ENCODE results near the gene GRHL1.

GRHL1 gene

DNA sequence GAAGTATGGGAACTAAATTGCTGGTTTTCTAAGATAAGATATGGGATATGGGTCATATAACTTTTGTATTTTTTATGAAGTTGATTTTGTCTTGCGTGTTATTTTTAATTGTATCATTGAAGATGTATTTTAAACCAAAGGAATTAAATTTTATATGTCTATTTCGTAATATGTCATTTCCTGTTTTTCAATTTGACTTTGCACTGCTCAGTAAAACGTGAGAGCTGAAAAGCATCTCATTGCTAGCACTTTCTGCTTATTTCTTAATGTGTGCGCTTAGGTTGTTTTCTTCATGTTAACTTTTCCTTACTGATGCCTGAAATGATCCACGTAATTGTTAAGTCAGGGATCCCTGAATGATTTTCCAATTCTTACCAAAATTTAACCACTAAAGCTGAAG lies 50.6 kb downstream of the GRHL1 start:
- no peak overlapping the region for H3K4me3 ChIP-seq (ENCODE audit: low read length in 2 of 2)
- no peak overlapping the region for H3K9ac ChIP-seq (ENCODE audit: low read depth in 1 of 2, low read length in 2 of 2)
- H3K27ac ChIP-seq (ENCODE audit: low read depth in 2 of 2, low read length in 2 of 2) = no peak overlapping the region
- peaks cover 0 to 3% of the 10 kb centered on the region in 2 donors for H3K4me1 ChIP-seq (ENCODE audit: control insufficient read depth in 2 of 2, insufficient read depth in 2 of 2, low read length in 2 of 2)
- H3K9me3 ChIP-seq (ENCODE audit: control insufficient read depth in 2 of 2, low read length in 2 of 2) = no peaks in the 10 kb centered on the region
- no peaks in the 10 kb centered on the region for H3K27me3 ChIP-seq (ENCODE audit: control insufficient read depth in 2 of 2, insufficient read depth in 2 of 2, low read length in 2 of 2)
- no peaks in the 10 kb centered on the region for H3K36me3 ChIP-seq (ENCODE audit: control insufficient read depth in 2 of 2, insufficient read depth in 2 of 2, low read length in 2 of 2)

DNA sequence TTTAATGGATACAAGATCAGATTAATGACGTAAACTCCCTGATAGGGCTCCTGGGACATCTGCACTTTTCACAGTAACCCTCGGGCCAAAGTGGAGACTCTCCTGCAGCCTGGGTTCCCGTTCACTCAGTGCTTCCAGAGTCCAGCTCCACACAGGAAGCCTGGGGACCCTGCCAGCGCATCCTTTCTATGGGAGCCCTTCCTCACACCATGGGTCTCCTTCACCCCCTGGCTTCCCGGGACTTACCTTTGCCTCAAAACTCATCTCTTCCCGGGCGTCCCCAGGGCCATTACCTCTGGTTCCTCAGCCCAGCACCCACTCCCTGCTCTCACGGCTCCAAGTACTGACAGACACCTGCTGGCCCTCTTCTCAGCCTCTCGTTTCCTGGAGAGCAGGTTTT lies 51.2 kb downstream of the GRHL1 start:
- Histone ChIP-seq H3K36me3 (ENCODE audit: control insufficient read depth in 2 of 2, insufficient read depth in 2 of 2, low read length in 2 of 2) (no peaks in the 10 kb centered on the region), H3K4me3 (ENCODE audit: low read length in 2 of 2) (no peak overlapping the region), H3K9me3 (ENCODE audit: control insufficient read depth in 2 of 2, low read length in 2 of 2) (no peaks in the 10 kb centered on the region), H3K27me3 (ENCODE audit: control insufficient read depth in 2 of 2, insufficient read depth in 2 of 2, low read length in 2 of 2) (no peaks in the 10 kb centered on the region), H3K4me1 (ENCODE audit: control insufficient read depth in 2 of 2, insufficient read depth in 2 of 2, low read length in 2 of 2) (peaks cover 0 to 3% of the 10 kb centered on the region in 2 donors), H3K27ac (ENCODE audit: low read depth in 2 of 2, low read length in 2 of 2) (no peak overlapping the region), H3K9ac (ENCODE audit: low read depth in 1 of 2, low read length in 2 of 2) (no peak overlapping the region)

DNA sequence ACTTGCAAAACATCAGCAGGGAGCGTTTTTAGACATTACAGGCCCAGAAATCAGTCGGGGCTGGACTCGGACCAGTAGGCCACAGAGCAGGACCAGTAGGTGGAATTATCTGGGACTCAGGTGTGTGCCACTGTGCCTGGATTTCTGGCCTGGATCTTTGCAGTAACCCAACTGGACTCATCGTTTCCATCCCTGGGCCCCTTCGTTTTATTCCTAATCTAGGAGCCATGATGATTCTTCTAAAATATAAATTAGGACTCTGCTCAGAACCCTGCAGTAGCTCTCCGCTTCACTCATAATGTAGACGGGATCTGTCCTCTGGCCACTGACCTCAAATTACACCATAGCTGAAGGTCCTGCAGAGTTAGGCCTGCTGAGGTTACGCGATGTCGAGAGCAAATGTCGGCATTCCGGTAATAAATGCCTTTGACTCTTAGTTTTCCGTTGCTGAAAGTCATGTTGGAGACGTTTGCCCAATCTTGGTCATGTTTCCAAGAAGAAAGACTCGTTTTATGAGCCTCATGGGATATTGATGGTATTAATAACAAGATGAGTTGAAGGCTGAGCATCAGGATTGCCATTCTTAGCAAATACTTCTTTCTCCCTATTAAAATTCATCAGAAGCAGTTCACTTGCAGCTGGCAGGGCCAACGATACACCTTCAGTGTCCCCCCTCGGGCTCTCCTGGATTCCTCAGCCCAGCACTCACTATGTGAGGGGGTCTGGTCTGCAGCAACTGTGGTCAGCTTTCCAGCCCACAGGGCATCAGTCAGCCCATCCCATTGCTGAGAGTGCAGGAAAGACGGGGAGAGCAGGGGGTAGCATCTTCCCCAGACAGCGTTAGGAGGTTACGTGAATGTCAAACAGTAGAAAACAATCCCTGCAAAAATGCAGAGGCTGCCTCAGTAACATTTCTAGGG lies 52.0 kb downstream of the GRHL1 start:
- no peaks in the 10 kb centered on the region for H3K9me3 ChIP-seq (ENCODE audit: control insufficient read depth in 2 of 2, low read length in 2 of 2)

DNA sequence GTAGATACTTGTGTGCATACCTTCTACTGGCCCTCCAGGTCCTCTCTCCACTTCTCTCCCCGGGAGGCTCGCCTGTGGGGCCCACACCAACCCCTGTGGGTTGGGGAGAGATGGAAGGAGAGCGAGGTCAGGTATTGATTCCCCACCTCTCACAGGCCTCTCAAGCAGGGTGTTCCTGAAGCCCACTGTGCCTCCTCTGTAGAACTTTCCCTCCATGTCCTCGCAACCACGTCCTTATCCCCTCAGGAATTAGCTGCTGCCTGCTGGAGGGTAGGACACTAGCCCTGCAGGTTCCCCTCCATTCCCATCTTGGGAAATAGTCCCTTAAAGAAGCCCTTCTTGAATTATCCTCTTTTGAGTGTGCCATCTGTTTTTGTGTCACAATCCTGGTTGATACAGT lies 52.9 kb downstream of the GRHL1 start:
- Histone ChIP-seq H3K4me3 (ENCODE audit: low read length in 2 of 2) (no peak overlapping the region), H3K9ac (ENCODE audit: low read depth in 1 of 2, low read length in 2 of 2) (no peak overlapping the region), H3K36me3 (ENCODE audit: control insufficient read depth in 2 of 2, insufficient read depth in 2 of 2, low read length in 2 of 2) (no peaks in the 10 kb centered on the region), H3K27ac (ENCODE audit: low read depth in 2 of 2, low read length in 2 of 2) (no peak overlapping the region), H3K9me3 (ENCODE audit: control insufficient read depth in 2 of 2, low read length in 2 of 2) (no peaks in the 10 kb centered on the region), H3K27me3 (ENCODE audit: control insufficient read depth in 2 of 2, insufficient read depth in 2 of 2, low read length in 2 of 2) (no peaks in the 10 kb centered on the region), H3K4me1 (ENCODE audit: control insufficient read depth in 2 of 2, insufficient read depth in 2 of 2, low read length in 2 of 2) (peaks cover 2 to 6% of the 10 kb centered on the region in 2 donors)

More for the DNA sequence above, 52.0 kb downstream of the GRHL1 start:
- H3K27ac ChIP-seq (ENCODE audit: low read depth in 2 of 2, low read length in 2 of 2) = no peak overlapping the region
- H3K9ac ChIP-seq (ENCODE audit: low read depth in 1 of 2, low read length in 2 of 2) = no peak overlapping the region
- H3K4me1 ChIP-seq (ENCODE audit: control insufficient read depth in 2 of 2, insufficient read depth in 2 of 2, low read length in 2 of 2) = peaks cover 2 to 3% of the 10 kb centered on the region in 2 donors
- H3K27me3 ChIP-seq (ENCODE audit: control insufficient read depth in 2 of 2, insufficient read depth in 2 of 2, low read length in 2 of 2) = no peaks in the 10 kb centered on the region
- H3K4me3 ChIP-seq (ENCODE audit: low read length in 2 of 2) = no peak overlapping the region
- H3K36me3 ChIP-seq (ENCODE audit: control insufficient read depth in 2 of 2, insufficient read depth in 2 of 2, low read length in 2 of 2) = no peaks in the 10 kb centered on the region

DNA sequence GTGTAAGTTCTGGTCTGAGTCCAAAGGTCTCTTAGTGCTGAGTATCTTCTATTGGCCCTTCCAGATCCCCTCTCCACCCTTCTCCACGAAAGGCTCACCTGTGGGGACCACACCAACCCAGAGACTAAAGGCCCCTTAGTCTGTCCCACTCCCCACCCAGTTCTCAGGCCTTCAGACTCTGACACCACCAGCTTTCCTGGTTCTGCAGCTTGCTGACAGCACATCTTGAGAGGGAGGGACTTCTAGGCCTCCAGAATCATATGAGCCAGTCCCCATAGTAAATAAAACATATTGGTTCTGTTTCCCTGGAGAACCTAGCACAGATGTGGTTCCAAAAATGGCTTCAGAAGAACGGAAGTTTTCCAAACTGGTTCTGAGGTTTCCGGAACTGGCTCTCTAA lies 53.3 kb downstream of the GRHL1 start:
- Histone ChIP-seq H3K27ac (ENCODE audit: low read depth in 2 of 2, low read length in 2 of 2) (no peak overlapping the region), H3K4me1 (ENCODE audit: control insufficient read depth in 2 of 2, insufficient read depth in 2 of 2, low read length in 2 of 2) (peaks cover 2 to 6% of the 10 kb centered on the region in 2 donors), H3K9ac (ENCODE audit: low read depth in 1 of 2, low read length in 2 of 2) (no peak overlapping the region)

GRCh38 chr2:10005461-10006235 lies 54.2 kb downstream of the GRHL1 start:
- H3K9ac ChIP-seq (ENCODE audit: low read depth in 1 of 2, low read length in 2 of 2) = no peak overlapping the region
- H3K4me3 ChIP-seq (ENCODE audit: low read length in 2 of 2) = no peak overlapping the region

More for the DNA sequence above, 53.3 kb downstream of the GRHL1 start:
- Histone ChIP-seq H3K36me3 (ENCODE audit: control insufficient read depth in 2 of 2, insufficient read depth in 2 of 2, low read length in 2 of 2) (no peaks in the 10 kb centered on the region), H3K4me3 (ENCODE audit: low read length in 2 of 2) (no peak overlapping the region), H3K27me3 (ENCODE audit: control insufficient read depth in 2 of 2, insufficient read depth in 2 of 2, low read length in 2 of 2) (no peaks in the 10 kb centered on the region), H3K9me3 (ENCODE audit: control insufficient read depth in 2 of 2, low read length in 2 of 2) (no peaks in the 10 kb centered on the region)

GRCh38 chr2:10006236-10007161 lies 55.0 kb downstream of the GRHL1 start:
- H3K27me3 ChIP-seq (ENCODE audit: control insufficient read depth in 2 of 2, insufficient read depth in 2 of 2, low read length in 2 of 2) = no peaks in the 10 kb centered on the region
- no peaks in the 10 kb centered on the region for H3K9me3 ChIP-seq (ENCODE audit: control insufficient read depth in 2 of 2, low read length in 2 of 2)
- no peak overlapping the region for H3K27ac ChIP-seq (ENCODE audit: low read depth in 2 of 2, low read length in 2 of 2)
- no peak overlapping the region for H3K4me3 ChIP-seq (ENCODE audit: low read length in 2 of 2)
- H3K9ac ChIP-seq (ENCODE audit: low read depth in 1 of 2, low read length in 2 of 2) = no peak overlapping the region
- H3K4me1 ChIP-seq (ENCODE audit: control insufficient read depth in 2 of 2, insufficient read depth in 2 of 2, low read length in 2 of 2) = peaks cover 2 to 6% of the 10 kb centered on the region in 2 donors
- H3K36me3 ChIP-seq (ENCODE audit: control insufficient read depth in 2 of 2, insufficient read depth in 2 of 2, low read length in 2 of 2) = no peaks in the 10 kb centered on the region

More at GRCh38 chr2:10005461-10006235, 54.2 kb downstream of the GRHL1 start:
- Histone ChIP-seq H3K36me3 (ENCODE audit: control insufficient read depth in 2 of 2, insufficient read depth in 2 of 2, low read length in 2 of 2) (no peaks in the 10 kb centered on the region), H3K27me3 (ENCODE audit: control insufficient read depth in 2 of 2, insufficient read depth in 2 of 2, low read length in 2 of 2) (no peaks in the 10 kb centered on the region), H3K27ac (ENCODE audit: low read depth in 2 of 2, low read length in 2 of 2) (no peak overlapping the region), H3K4me1 (ENCODE audit: control insufficient read depth in 2 of 2, insufficient read depth in 2 of 2, low read length in 2 of 2) (peaks cover 2 to 6% of the 10 kb centered on the region in 2 donors), H3K9me3 (ENCODE audit: control insufficient read depth in 2 of 2, low read length in 2 of 2) (no peaks in the 10 kb centered on the region)

DNA sequence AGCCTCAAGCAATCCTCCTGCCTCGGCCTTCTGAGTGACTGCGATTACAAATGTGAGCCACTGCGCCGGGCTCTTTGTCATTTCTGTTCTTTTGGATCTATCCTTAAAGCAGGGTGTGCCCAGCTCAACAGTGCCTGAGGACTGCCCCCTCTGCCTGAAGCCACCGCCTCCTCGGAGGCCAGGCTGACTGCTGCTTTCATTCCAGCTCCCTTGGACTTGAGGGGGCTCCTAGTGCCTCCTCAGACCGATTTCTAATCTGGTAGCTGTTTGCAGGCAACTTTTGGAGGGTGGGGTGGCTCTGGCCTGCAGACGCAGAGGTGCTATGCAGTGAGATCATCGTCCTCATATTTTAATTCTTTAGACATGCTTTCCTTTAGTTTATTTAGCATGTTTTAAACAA lies 55.9 kb downstream of the GRHL1 start:
- Histone ChIP-seq H3K27me3 (ENCODE audit: control insufficient read depth in 2 of 2, insufficient read depth in 2 of 2, low read length in 2 of 2) (no peaks in the 10 kb centered on the region), H3K9me3 (ENCODE audit: control insufficient read depth in 2 of 2, low read length in 2 of 2) (no peaks in the 10 kb centered on the region), H3K36me3 (ENCODE audit: control insufficient read depth in 2 of 2, insufficient read depth in 2 of 2, low read length in 2 of 2) (no peaks in the 10 kb centered on the region), H3K9ac (ENCODE audit: low read depth in 1 of 2, low read length in 2 of 2) (no peak overlapping the region), H3K4me3 (ENCODE audit: low read length in 2 of 2) (no peak overlapping the region), H3K4me1 (ENCODE audit: control insufficient read depth in 2 of 2, insufficient read depth in 2 of 2, low read length in 2 of 2) (peaks cover 2 to 6% of the 10 kb centered on the region in 2 donors), H3K27ac (ENCODE audit: low read depth in 2 of 2, low read length in 2 of 2) (no peak overlapping the region)

DNA sequence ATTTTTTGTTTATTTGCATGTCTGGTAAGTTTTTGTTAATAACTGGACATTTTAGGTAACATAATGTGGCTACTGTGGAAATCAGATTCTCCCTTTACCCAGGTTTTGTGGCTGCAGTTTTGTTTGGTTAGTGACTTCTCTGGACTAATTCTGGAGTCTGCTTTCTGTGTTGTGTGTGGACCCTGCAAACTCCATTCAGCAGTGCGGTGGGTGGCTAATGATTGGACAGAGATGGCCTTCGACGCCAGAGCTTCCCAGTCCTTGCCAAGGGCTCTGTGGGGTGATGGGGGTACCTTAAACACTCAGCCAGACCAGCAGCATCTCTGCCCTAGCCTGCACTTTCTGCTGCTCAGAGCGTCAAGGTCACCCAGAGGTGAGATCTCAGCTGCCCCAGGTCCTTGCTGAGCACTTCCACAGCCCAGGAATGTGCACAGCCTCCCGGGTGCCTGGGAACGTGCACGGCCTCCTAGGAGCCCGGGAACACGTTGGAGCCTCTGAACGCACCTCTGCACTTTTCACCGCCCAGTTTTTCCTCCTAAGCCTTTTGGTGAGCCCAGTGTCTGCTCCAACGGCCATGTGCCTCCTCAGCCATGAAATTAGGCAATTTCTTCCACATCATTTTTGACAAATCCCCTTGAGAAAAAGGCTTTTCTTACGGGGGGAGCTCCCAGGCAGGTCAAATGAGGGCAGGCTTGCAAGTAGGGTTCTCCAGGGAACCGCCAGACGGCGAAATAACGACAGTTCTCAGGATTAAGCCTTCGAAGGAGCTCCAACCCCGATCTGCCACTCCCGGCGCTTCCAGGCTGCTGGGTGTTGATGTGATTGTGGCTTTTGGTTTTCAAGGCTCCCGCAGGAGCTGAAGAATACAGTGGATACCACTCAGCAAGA lies 56.7 kb downstream of the GRHL1 start:
- Histone ChIP-seq H3K9ac (ENCODE audit: low read depth in 1 of 2, low read length in 2 of 2) (no peak overlapping the region), H3K4me1 (ENCODE audit: control insufficient read depth in 2 of 2, insufficient read depth in 2 of 2, low read length in 2 of 2) (peaks cover 2 to 6% of the 10 kb centered on the region in 2 donors), H3K27ac (ENCODE audit: low read depth in 2 of 2, low read length in 2 of 2) (no peak overlapping the region), H3K9me3 (ENCODE audit: control insufficient read depth in 2 of 2, low read length in 2 of 2) (no peaks in the 10 kb centered on the region), H3K36me3 (ENCODE audit: control insufficient read depth in 2 of 2, insufficient read depth in 2 of 2, low read length in 2 of 2) (no peaks in the 10 kb centered on the region), H3K27me3 (ENCODE audit: control insufficient read depth in 2 of 2, insufficient read depth in 2 of 2, low read length in 2 of 2) (no peaks in the 10 kb centered on the region), H3K4me3 (ENCODE audit: low read length in 2 of 2) (no peak overlapping the region)

All from mucosa of rectum (tissue), 2 donors.